PC-9 (cell line): ENCODE data around the gene LPIN2.
A peak's percentile ranks its signal among the peaks of the same experiment; 100 is the strongest.

Experiments used
- CTCF ChIP-seq: fragments of 200-600 bp; sonication (generic); conservative IDR thresholded peaks from 2 replicates; pipeline ENCODE4 v1.6.1; 2017; ENCODE audit warnings: mixed run types, antibody characterized with exemption, mild to moderate bottlenecking, moderate library complexity
- EZH2 ChIP-seq: fragments of 200-600 bp; sonication (generic); IDR thresholded peaks from 2 replicates; pipeline ENCODE4 v1.8.0; 2017; ENCODE audit warnings: antibody characterized with exemption, low read depth

- TF ChIP-seq CTCF (peak; percentile 70), EZH2 (no peak)
These were observed 27.3 kb downstream of the LPIN2 start for GRCh38 chr18:2985628-2986027.
